Fibroblast of pulmonary artery (primary cell): ENCODE measurements around the gene DDX46.

ENCODE experiments used
- DNase-seq: peaks from one replicate; pipeline ENCODE4 v3.0.0-alpha.2; 2010; ENCODE audit warnings: low read depth
- H3K4me3 ChIP-seq: replicated peaks from 2 replicates; pipeline ENCODE4 v1.5.1; 2011; ENCODE audit warnings: low read depth, mild to moderate bottlenecking, control low read depth, low read length, moderate library complexity
- TF ChIP-seq, protein P1 (sequence below): IDR thresholded peaks from 2 replicates; pipeline ENCODE4 v1.5.1; 2011; ENCODE audit warnings: mild to moderate bottlenecking, control low read depth, low read length, inconsistent platforms; ENCODE audit errors: missing control alignments

The DDX46 gene

DNA sequence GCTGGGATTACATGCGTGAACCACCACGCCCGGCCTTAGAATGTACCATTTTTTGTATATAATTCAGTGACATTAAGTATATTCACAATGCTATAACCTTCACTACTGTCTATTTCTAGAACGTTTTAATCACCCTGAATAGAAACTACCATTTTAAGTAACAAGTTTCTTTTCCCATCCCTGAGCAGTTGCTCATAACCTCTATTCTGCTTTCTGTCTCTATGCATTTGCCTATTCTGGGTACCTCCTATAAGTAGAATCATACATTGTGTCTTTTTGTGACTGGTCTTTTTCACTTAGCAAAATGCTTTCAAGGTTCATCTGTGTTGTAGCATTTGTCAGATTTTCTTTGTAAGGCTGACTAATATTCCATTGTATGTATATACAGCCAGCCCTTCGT is 39.9 kb downstream of the DDX46 start:
- TF ChIP-seq, protein P1, sequence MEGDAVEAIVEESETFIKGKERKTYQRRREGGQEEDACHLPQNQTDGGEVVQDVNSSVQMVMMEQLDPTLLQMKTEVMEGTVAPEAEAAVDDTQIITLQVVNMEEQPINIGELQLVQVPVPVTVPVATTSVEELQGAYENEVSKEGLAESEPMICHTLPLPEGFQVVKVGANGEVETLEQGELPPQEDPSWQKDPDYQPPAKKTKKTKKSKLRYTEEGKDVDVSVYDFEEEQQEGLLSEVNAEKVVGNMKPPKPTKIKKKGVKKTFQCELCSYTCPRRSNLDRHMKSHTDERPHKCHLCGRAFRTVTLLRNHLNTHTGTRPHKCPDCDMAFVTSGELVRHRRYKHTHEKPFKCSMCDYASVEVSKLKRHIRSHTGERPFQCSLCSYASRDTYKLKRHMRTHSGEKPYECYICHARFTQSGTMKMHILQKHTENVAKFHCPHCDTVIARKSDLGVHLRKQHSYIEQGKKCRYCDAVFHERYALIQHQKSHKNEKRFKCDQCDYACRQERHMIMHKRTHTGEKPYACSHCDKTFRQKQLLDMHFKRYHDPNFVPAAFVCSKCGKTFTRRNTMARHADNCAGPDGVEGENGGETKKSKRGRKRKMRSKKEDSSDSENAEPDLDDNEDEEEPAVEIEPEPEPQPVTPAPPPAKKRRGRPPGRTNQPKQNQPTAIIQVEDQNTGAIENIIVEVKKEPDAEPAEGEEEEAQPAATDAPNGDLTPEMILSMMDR = no peak
- no peak overlapping the region for H3K4me3 ChIP-seq
- no peak for DNase-seq

DNA sequence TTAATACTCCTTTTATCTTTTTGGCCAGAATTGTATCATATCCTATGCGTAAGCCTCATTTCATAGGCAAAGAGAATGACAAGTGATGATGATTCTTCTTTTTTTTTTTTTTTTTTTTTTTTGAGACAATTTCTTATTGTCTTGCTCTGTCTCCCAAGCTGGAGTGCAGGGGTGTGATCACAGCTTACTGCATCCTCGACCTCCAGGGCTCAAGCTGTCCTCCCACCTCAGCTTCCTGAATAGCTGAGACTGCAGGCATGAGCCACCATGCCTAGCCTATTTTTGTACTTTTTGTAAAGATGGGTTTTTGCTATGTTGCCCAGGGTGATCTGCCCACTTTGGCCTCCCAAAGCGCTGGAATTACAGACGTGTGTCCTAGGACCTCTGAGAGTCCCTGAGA is 45.2 kb downstream of the DDX46 start:
- TF ChIP-seq, protein P1 = no peak
- no peak for DNase-seq

DNA sequence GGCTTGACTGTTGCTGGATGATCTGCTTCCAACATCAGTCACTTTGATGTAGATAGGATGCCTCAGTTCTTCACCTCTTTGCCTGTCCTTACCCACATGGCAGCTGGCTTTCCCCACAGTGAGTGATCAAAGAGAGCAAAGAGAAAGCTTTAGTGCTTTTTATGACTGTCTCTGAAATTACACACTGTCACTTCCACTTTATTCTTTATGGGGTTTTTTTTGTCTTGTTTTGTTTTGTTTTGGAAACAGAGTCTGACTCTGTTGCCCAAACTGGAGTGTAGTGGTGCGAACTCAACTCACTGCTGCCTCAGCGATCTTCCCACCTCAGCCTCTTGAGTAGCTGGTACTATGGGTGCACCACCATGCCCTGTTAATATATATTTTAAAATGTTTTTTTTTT is 54.8 kb downstream of the DDX46 start:
- no peak for DNase-seq
- no peak overlapping the region for H3K4me3 ChIP-seq
- TF ChIP-seq, protein P1 = no peak

More for the DNA sequence above, 45.2 kb downstream of the DDX46 start:
- no peak overlapping the region for H3K4me3 ChIP-seq

DNA sequence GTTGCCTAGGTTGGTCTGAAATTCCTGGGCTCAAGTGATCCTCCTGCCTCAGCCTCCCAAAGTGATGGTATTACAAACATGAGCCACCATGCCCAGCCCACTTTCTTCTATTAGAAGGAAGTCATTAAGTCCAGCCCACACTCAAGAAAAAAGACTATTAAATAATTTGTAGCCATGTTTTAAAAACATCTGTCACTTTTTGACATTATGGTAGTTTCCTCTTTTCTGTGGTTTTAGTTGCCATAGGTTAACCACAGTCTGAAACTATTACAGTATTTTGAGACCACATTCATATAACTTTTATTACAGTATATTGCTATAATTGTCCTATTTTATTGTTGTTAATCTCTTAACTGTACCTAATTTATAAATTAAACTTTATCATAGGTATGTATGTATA is 55.2 kb downstream of the DDX46 start:
- no peak for DNase-seq
- no peak overlapping the region for H3K4me3 ChIP-seq

DNA sequence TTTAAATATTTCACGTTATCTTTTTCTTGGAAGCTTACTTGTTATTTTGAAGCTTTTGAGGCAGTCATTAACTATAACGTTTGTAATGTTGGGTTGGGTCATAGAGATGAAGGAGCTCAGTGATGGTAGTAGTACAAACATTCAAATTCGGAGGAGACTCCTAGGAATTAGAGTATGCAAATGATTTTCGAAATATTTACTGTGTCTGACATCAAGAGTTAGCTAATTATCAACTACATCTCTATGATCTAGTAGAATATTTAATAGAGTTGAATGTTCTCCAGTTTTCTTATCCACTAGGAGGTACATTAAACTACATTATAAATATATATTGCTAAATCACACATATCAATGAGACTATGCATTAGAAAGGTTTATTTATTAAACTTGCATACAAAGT is 58.4 kb downstream of the DDX46 start:
- no peak for DNase-seq
- TF ChIP-seq, protein P1 = no peak

More for the DNA sequence above, 55.2 kb downstream of the DDX46 start:
- TF ChIP-seq, protein P1 = no peak

DNA sequence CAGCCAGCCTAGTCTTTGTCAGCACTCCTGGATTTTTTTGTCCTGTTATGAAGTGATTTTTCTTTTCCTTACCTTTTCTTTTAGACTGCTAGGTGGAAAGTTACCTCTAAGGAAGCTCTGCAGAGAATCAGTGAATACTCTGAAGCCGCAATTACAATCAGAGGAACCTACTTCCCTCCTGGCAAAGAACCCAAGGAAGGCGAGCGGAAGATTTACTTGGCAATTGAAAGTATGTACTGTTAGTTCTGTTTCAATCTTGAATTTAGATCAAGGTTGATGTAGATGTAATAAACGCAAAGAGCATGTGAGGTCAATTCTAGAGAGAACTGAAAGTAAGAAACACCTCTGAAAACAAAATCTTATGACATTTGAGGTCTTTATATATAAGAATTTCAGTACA is 60.2 kb downstream of the DDX46 start:
- H3K4me3 ChIP-seq = no peak overlapping the region
- DNase-seq = no peak
- TF ChIP-seq, protein P1 = no peak

More for the DNA sequence above, 58.4 kb downstream of the DDX46 start:
- no peak overlapping the region for H3K4me3 ChIP-seq

DNA sequence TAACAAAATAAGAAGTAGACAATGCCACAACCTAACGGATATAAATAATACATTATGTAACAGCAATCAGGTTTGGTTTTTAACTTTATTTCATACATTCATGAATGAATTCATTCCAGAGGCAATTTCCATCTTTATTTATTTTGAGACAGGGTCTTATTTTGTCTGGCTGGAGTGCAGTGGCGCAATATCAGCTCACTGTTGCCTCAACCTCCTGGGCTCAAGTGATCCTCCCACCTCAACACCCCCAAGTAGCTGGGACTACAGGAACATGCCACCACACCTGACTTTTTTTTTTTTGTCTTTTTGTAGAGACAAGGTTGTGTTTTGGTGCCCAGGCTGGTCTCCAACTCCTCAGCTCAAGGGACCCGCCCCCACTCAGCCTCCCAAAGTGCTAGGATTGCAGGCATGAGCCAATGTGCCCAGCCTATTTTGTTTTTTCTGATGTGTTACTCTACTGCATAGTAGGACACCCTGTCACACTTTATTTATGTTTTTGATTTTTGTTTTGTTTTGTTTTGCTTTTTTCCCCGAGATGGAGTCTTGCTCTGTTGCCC is 60.9 kb downstream of the DDX46 start:
- TF ChIP-seq, protein P1 = no peak
- no peak for DNase-seq
- H3K4me3 ChIP-seq = no peak overlapping the region
